DOHH2 (cell line): ENCODE data around the gene TMEM132A.
A peak's percentile ranks its signal among the peaks of the same experiment; 100 is the strongest.

Source experiments
- H3F3A ChIP-seq: fragments of 200-600 bp; sonication (generic), shearing (Covaris generic); 2 replicates; pipeline ENCODE4 v1.6.0; 2016; ENCODE audit warnings: antibody characterized with exemption, mild to moderate bottlenecking; ENCODE audit not compliant: control insufficient read depth, insufficient read depth
- H3K27ac ChIP-seq: fragments of 200-600 bp; sonication (generic); 2 replicates; pipeline ENCODE4 v1.5.1; 2014; ENCODE audit warnings: low read depth, mild to moderate bottlenecking, low read length, moderate library complexity
- H3K27me3 ChIP-seq: fragments of 200-600 bp; sonication (generic); 2 replicates; pipeline ENCODE4 v1.6.1; 2014; ENCODE audit warnings: mild to moderate bottlenecking, low read length, mixed read lengths; ENCODE audit not compliant: control insufficient read depth
- H3K36me3 ChIP-seq: fragments of 200-600 bp; sonication (generic); 2 replicates; pipeline ENCODE4 v1.6.1; 2014; ENCODE audit warnings: mild to moderate bottlenecking, low read length, moderate library complexity, mixed read lengths; ENCODE audit not compliant: control insufficient read depth
- H3K4me1 ChIP-seq: fragments of 200-600 bp; sonication (generic); 2 replicates; pipeline ENCODE4 v1.6.1; 2014; ENCODE audit warnings: mild to moderate bottlenecking, low read length, mixed read lengths; ENCODE audit not compliant: control insufficient read depth
- H3K4me2 ChIP-seq: fragments of 200-600 bp; sonication (generic); 2 replicates; pipeline ENCODE4 v1.6.0; 2014; ENCODE audit warnings: mild to moderate bottlenecking, low read length, moderate library complexity
- H3K4me3 ChIP-seq: fragments of 200-600 bp; sonication (generic); 2 replicates; pipeline ENCODE4 v1.5.1; 2014; ENCODE audit warnings: mild to moderate bottlenecking, low read length, mixed read lengths
- H3K79me2 ChIP-seq: fragments of 200-600 bp; sonication (generic); 2 replicates; pipeline ENCODE4 v1.6.1; 2014; ENCODE audit warnings: mild to moderate bottlenecking, low read length, mixed read lengths; ENCODE audit not compliant: control insufficient read depth
- H3K9me2 ChIP-seq: fragments of 200-600 bp; sonication (generic); replicated peaks from 2 replicates; pipeline ENCODE4 v1.6.1; 2014; ENCODE audit warnings: mild to moderate bottlenecking, low read length, mixed read lengths; ENCODE audit not compliant: control insufficient read depth
- H3K9me3 ChIP-seq: fragments of 200-600 bp; sonication (generic); 2 replicates; pipeline ENCODE4 v1.6.1; 2014; ENCODE audit warnings: antibody characterized with exemption, low read length, mixed read lengths; ENCODE audit not compliant: control insufficient read depth, insufficient read depth
- H4K20me1 ChIP-seq: fragments of 200-600 bp; sonication (generic); 2 replicates; pipeline ENCODE4 v1.6.0; 2014; ENCODE audit warnings: low read depth, mild to moderate bottlenecking, antibody characterized with exemption, low read length, moderate library complexity; ENCODE audit not compliant: control insufficient read depth, insufficient read depth
- CTCF ChIP-seq: fragments of 200-600 bp; sonication (generic); IDR thresholded peaks from one replicate; pipeline ENCODE4 v1.5.1; 2014; ENCODE audit warnings: antibody characterized with exemption, mild to moderate bottlenecking, low read depth, low read length; ENCODE audit not compliant: poor library complexity, severe bottlenecking
- EZH2phosphoT487 ChIP-seq: fragments of 200-600 bp; sonication (generic); IDR thresholded peaks from 2 replicates; pipeline ENCODE4 v1.6.1; 2017; ENCODE audit warnings: borderline replicate concordance, mild to moderate bottlenecking, antibody characterized with exemption, low read length, moderate library complexity, mixed read lengths

TMEM132A gene

GRCh38 chr11:60918251-60918938 lies 5.9 kb upstream of the TMEM132A start:
- H3K4me2 ChIP-seq = peak overlapping the region; percentile 40
- no peak for TF ChIP-seq CTCF
- TF ChIP-seq EZH2phosphoT487 = no peak
- H3K27ac ChIP-seq = no peak overlapping the region
- H3K36me3 ChIP-seq = peaks cover 71% of the 10 kb centered on the region
- no peaks in the 10 kb centered on the region; the same call in 1 of the 2 replicates for H4K20me1 ChIP-seq
- no peaks in the 10 kb centered on the region for H3K27me3 ChIP-seq
- peaks cover 59% of the 10 kb centered on the region for H3K79me2 ChIP-seq
- peaks cover 45% of the 10 kb centered on the region for H3K4me1 ChIP-seq
- H3K4me3 ChIP-seq = peak overlapping the region; percentile 10; the same call in 1 of the 2 replicates
- H3K9me3 ChIP-seq = no peaks in the 10 kb centered on the region
- no peaks in the 10 kb centered on the region for H3K9me2 ChIP-seq
- H3F3A ChIP-seq = no peaks in the 10 kb centered on the region; the same call in 1 of the 2 replicates

GRCh38 chr11:60918939-60919265 lies 5.4 kb upstream of the TMEM132A start:
- Histone ChIP-seq H3K27ac (0 out of 2 replicates have a peak overlapping the region, but pooled peaks have one; percentile 5), H3K4me1 (peaks cover 45% of the 10 kb centered on the region), H3K9me2 (no peaks in the 10 kb centered on the region), H3K4me3 (peak overlapping the region; percentile 10; the same call in 1 of the 2 replicates), H3K4me2 (peak overlapping the region; percentile 40), H3F3A (no peaks in the 10 kb centered on the region; the same call in 1 of the 2 replicates), H4K20me1 (no peaks in the 10 kb centered on the region; the same call in 1 of the 2 replicates), H3K79me2 (peaks cover 59% of the 10 kb centered on the region), H3K36me3 (peaks cover 71% of the 10 kb centered on the region), H3K27me3 (no peaks in the 10 kb centered on the region), H3K9me3 (no peaks in the 10 kb centered on the region)
- TF ChIP-seq EZH2phosphoT487 = no peak
- TF ChIP-seq CTCF = no peak

GRCh38 chr11:60919320-60919719 lies 4.9 kb upstream of the TMEM132A start:
- H3K27me3 ChIP-seq = no peaks in the 10 kb centered on the region; the same call in 1 of the 2 replicates
- peak overlapping the region; percentile 40 for H3K4me2 ChIP-seq
- H3K4me1 ChIP-seq = peaks cover 48% of the 10 kb centered on the region
- H3K9me3 ChIP-seq = no peaks in the 10 kb centered on the region
- H3K36me3 ChIP-seq = peaks cover 71% of the 10 kb centered on the region
- no peaks in the 10 kb centered on the region for H3K9me2 ChIP-seq
- no peak for TF ChIP-seq EZH2phosphoT487
- TF ChIP-seq CTCF = no peak
- H4K20me1 ChIP-seq = no peaks in the 10 kb centered on the region; the same call in 1 of the 2 replicates
- H3K27ac ChIP-seq = 0 out of 2 replicates have a peak overlapping the region, but pooled peaks have one; percentile 5
- H3F3A ChIP-seq = no peaks in the 10 kb centered on the region; the same call in 1 of the 2 replicates
- peaks cover 56% of the 10 kb centered on the region for H3K79me2 ChIP-seq
- H3K4me3 ChIP-seq = no peak overlapping the region
